ENCODE results near the gene KLHL10. TPM values are rescaled to one million over a fixed set of nuclear protein-coding genes. Genes with fewer than 3 reads are reported as not detected.
A peak's percentile ranks its signal among the peaks of the same experiment; 100 is the strongest.

The KLHL10 gene
- total and polyA plus RNA-seq, 2 of the 13 experiments (the other 11 are each of a cell fraction or from before 2014, with no cell fraction given): 0.04 to 0.08 TPM

DNA sequence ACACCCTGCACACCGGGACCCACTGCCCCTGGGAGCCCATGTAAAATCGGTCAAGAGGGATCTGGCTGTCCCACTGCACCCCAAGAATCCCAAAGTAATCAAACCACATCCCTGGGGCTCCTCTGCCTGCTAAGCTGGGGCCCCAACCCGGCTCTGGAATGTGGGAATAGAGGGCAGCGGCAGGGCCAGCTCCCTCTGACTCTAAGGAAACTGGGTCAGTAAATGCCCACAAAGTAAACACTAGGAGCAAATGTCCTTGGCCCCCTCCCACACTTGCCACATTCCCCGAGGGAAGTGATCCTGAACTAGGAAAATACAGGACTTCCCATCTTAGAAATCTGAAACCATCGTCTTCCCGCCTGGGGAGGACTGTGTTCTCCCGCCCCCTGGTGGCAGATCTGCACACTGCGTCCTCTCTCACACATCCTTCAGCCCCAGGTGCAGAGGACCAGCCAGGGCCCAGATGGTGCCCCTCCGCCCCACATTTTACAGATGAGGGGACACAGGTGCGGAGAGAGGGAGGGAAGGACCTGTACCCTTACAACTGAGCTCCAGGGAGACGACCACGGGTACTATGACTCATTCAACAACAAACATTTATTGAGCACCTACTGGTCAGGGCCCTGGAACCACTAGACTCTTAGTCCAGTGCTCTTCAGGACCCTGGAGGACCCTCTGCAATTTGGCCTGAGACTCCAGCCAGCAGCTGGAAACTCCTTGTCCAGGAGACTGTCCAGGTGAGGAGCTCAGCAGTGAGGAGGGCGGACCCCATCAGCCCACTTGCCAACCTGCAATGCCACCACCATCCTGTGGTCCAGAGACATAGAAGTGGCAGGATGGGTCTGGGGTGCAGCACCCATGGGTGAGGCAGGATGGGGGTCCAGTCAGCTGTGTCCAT, 36.0 kb upstream of the KLHL10 start (continued):
- TF ChIP-seq ATRX (CRISPR knock-in tag; IDR thresholded peaks at IDR 0.05; ENCODE audit: borderline replicate concordance) (no peak), FOXA3 (CRISPR knock-in tag; IDR thresholded peaks at IDR 0.05) (peak; percentile 48; the same call in 1 of the 2 replicates), TBX3 (IDR thresholded peaks at IDR 0.05; ENCODE audit: borderline replicate concordance) (no peak), ZNF296 (CRISPR knock-in tag; conservative IDR thresholded peaks at IDR 0.05) (no peak), ZBTB7B (CRISPR knock-in tag; IDR thresholded peaks at IDR 0.05) (0 out of 2 replicates have a peak, but pooled peaks have one; percentile 15), NFIC (IDR thresholded peaks at IDR 0.05; ENCODE audit: low read length) (no peak), BCL6 (CRISPR knock-in tag; IDR thresholded peaks at IDR 0.05) (0 out of 2 replicates have a peak, but pooled peaks have one; percentile 39), GFI1 (CRISPR knock-in tag; IDR thresholded peaks at IDR 0.05; ENCODE audit: borderline replicate concordance) (0 out of 2 replicates have a peak, but pooled peaks have one; percentile 36), RFXANK (CRISPR knock-in tag; IDR thresholded peaks at IDR 0.05) (no peak), ELF1 (CRISPR knock-in tag; IDR thresholded peaks at IDR 0.05) (peak; percentile 47; the same call in 1 of the 2 replicates), ZNF317 (CRISPR knock-in tag; IDR thresholded peaks at IDR 0.05) (peak; percentile 74), TBP (CRISPR knock-in tag; IDR thresholded peaks at IDR 0.05) (no peak), ZNF530 (CRISPR knock-in tag; IDR thresholded peaks at IDR 0.05; ENCODE audit: low read depth) (no peak), KLF11 (CRISPR knock-in tag; IDR thresholded peaks at IDR 0.05) (no peak; the same call in 1 of the 2 replicates), ZNF616 (CRISPR knock-in tag; IDR thresholded peaks at IDR 0.05; ENCODE audit: low read depth) (no peak), ZNF816 (CRISPR knock-in tag; IDR thresholded peaks at IDR 0.05; ENCODE audit: borderline replicate concordance) (no peak), ZNF782 (CRISPR knock-in tag; IDR thresholded peaks at IDR 0.05; ENCODE audit: borderline replicate concordance) (no peak), HMG20A (CRISPR knock-in tag; IDR thresholded peaks at IDR 0.05; ENCODE audit: borderline replicate concordance) (no peak), ZNF124 (CRISPR knock-in tag; IDR thresholded peaks at IDR 0.05) (no peak), KDM6A (CRISPR knock-in tag; IDR thresholded peaks at IDR 0.05; ENCODE audit: low read depth) (no peak), PHB2 (IDR thresholded peaks at IDR 0.05; ENCODE audit: partially characterized antibody) (no peak)
- TF ChIP-seq, protein P1, sequence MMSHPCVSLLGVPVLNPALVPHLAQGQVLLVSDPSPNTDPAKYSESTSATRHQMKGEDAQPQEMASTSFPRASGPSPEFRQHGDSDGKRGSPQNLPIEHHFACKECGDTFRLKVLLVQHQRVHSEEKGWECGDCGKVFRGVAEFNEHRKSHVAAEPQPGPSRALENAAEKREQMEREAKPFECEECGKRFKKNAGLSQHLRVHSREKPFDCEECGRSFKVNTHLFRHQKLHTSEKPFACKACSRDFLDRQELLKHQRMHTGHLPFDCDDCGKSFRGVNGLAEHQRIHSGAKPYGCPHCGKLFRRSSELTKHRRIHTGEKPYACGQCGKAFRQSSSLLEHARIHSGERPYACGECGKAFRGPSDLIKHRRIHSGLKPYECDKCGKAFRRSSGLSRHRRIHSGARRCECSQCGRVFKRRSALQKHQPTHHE (CRISPR knock-in tag; IDR thresholded peaks at IDR 0.05; ENCODE audit: borderline replicate concordance): no peak
- TF ChIP-seq, protein P2, sequence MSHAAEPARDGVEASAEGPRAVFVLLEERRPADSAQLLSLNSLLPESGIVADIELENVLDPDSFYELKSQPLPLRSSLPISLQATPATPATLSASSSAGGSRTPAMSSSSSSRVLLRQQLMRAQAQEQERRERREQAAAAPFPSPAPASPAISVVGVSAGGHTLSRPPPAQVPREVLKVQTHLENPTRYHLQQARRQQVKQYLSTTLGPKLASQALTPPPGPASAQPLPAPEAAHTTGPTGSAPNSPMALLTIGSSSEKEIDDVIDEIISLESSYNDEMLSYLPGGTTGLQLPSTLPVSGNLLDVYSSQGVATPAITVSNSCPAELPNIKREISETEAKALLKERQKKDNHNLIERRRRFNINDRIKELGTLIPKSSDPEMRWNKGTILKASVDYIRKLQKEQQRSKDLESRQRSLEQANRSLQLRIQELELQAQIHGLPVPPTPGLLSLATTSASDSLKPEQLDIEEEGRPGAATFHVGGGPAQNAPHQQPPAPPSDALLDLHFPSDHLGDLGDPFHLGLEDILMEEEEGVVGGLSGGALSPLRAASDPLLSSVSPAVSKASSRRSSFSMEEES (CRISPR knock-in tag; IDR thresholded peaks at IDR 0.05): no peak
- TF ChIP-seq, protein P3, sequence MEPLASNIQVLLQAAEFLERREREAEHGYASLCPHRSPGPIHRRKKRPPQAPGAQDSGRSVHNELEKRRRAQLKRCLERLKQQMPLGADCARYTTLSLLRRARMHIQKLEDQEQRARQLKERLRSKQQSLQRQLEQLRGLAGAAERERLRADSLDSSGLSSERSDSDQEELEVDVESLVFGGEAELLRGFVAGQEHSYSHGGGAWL (CRISPR knock-in tag; IDR thresholded peaks at IDR 0.05): no peak
- TF ChIP-seq, protein P4, sequence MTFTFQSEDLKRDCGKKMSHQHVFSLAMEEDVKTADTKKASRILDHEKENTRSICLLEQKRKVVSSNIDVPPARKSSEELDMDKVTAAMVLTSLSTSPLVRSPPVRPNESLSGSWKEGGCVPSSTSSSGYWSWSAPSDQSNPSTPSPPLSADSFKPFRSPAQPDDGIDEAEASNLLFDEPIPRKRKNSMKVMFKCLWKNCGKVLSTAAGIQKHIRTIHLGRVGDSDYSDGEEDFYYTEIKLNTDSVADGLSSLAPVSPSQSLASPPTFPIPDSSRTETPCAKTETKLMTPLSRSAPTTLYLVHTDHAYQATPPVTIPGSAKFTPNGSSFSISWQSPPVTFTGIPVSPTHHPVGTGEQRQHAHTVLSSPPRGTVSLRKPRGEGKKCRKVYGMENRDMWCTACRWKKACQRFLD (CRISPR knock-in tag; IDR thresholded peaks at IDR 0.05; ENCODE audit: borderline replicate concordance): no peak
- TF ChIP-seq, protein P5, sequence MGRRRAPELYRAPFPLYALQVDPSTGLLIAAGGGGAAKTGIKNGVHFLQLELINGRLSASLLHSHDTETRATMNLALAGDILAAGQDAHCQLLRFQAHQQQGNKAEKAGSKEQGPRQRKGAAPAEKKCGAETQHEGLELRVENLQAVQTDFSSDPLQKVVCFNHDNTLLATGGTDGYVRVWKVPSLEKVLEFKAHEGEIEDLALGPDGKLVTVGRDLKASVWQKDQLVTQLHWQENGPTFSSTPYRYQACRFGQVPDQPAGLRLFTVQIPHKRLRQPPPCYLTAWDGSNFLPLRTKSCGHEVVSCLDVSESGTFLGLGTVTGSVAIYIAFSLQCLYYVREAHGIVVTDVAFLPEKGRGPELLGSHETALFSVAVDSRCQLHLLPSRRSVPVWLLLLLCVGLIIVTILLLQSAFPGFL (CRISPR knock-in tag; IDR thresholded peaks at IDR 0.05): no peak
